Measurements from ENCODE around the gene UBR2. TPM values are rescaled to one million over a fixed set of nuclear protein-coding genes. Genes with fewer than 3 reads are reported as not detected.

UBR2 gene
- total RNA-seq, 4 donors from 2014 or later, result 15.9 to 52.7 (median 49.4) TPM

DNA sequence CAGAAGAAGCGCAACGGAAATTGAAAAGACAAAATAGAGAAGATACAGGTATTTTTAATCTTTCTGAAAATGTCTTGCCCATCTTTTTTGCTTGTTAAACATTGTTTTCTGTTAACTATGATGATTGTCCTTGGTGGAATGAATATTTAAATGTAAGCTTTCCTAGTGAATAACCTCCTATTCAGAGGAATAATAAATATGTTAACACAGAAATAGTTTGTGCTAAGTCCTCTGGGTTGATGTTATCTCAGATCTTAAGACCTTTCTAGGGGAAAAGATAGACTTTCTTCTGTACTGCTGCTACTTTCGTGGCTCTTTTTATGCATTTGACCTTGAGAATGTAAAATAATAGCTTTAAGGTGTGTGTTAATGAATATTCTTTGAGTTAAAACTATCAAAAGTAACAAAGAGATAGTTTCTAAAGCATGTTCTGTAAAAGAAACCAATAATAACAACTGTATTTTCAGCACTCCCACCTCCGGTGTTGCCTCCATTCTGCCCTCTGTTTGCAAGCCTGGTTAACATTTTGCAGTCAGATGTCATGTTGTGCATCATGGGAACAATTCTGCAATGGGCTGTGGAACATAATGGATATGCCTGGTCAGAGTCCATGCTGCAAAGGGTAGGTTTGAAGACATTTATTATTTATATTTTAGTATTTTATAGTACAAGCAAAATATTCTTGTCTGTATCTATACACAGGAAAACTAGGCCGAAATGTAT lies 88.4 kb downstream of the UBR2 start:
- no peak overlapping the region for H3K27ac ChIP-seq
- TF ChIP-seq POLR2AphosphoS5 (IDR thresholded peaks at IDR 0.05) (no peak), POLR2A (IDR thresholded peaks at IDR 0.05) (no peak), EP300 (IDR thresholded peaks at IDR 0.05; ENCODE audit: low read depth) (no peak)
- TF ChIP-seq, protein P1, sequence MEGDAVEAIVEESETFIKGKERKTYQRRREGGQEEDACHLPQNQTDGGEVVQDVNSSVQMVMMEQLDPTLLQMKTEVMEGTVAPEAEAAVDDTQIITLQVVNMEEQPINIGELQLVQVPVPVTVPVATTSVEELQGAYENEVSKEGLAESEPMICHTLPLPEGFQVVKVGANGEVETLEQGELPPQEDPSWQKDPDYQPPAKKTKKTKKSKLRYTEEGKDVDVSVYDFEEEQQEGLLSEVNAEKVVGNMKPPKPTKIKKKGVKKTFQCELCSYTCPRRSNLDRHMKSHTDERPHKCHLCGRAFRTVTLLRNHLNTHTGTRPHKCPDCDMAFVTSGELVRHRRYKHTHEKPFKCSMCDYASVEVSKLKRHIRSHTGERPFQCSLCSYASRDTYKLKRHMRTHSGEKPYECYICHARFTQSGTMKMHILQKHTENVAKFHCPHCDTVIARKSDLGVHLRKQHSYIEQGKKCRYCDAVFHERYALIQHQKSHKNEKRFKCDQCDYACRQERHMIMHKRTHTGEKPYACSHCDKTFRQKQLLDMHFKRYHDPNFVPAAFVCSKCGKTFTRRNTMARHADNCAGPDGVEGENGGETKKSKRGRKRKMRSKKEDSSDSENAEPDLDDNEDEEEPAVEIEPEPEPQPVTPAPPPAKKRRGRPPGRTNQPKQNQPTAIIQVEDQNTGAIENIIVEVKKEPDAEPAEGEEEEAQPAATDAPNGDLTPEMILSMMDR (IDR thresholded peaks at IDR 0.05), result no peak
- WGBS, 2 donors (ENCODE audit: low coverage in 1 of 2), result 84 to 89% methylated on average over 5 of the region's 5 CpGs
- H3K4me3 ChIP-seq, result no peak overlapping the region
- no peak for DNase-seq
- H3K9me3 ChIP-seq, result no peaks in the 10 kb centered on the region
- intact Hi-C loops (cut with DNase I; ENCODE audit: low total_unique reads), result no loop called here
- no peaks in the 10 kb centered on the region for H3K4me1 ChIP-seq
- peaks cover 0 to 82% (median 40%) of the 10 kb centered on the region in 4 donors for H3K36me3 ChIP-seq
- H3K27me3 ChIP-seq, result no peaks in the 10 kb centered on the region
- in situ Hi-C loops (cut with MboI; ENCODE audit: low pct_ligation_motif_present in 1 of 4, low pct_unique_long_range_greater_than_20kb in 1 of 4, low sequenced_read_pairs in 3 of 4), result loop anchor here in 1 of 4 donors (25.0 kb wide), 1 partner anchor 510 kb away; the partner anchor contains the start of gene SRF

DNA sequence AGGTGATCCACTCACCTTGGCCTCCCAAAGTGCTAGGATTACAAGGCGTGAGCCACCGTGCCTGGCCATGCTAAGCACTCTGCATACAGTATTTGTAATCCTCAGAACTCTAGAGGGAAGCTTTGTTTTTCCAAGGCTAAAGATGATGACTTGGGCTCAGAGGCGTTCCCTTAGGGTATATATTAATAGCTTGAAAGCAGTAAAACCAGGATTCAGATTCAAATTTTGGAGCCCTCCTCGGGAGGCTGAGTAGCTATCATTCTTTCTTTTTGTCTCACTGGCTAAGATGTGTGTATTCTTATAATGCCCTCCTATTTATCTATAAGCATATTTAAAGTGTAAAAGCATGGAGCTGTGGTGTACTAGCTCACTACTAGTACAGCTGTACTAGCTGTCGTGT lies 90.0 kb downstream of the UBR2 start:
- no peak for TF ChIP-seq EP300 (IDR thresholded peaks at IDR 0.05; ENCODE audit: low read depth)
- TF ChIP-seq, protein P1 (IDR thresholded peaks at IDR 0.05), result no peak
- TF ChIP-seq POLR2AphosphoS5 (IDR thresholded peaks at IDR 0.05), result no peak
- TF ChIP-seq POLR2A (IDR thresholded peaks at IDR 0.05), result no peak
- Histone ChIP-seq H3K36me3 (peaks cover 0 to 87% (median 38%) of the 10 kb centered on the region in 4 donors), H3K4me3 (no peak overlapping the region), H3K4me1 (no peaks in the 10 kb centered on the region), H3K9me3 (no peaks in the 10 kb centered on the region), H3K27me3 (no peaks in the 10 kb centered on the region), H3K27ac (no peak overlapping the region)
- intact Hi-C loops (cut with DNase I; ENCODE audit: low total_unique reads), result no loop called here
- DNase-seq, result no peak
- in situ Hi-C loops (cut with MboI; ENCODE audit: low pct_ligation_motif_present in 1 of 4, low pct_unique_long_range_greater_than_20kb in 1 of 4, low sequenced_read_pairs in 3 of 4), result loop anchor here in 1 of 4 donors (25.0 kb wide), 1 partner anchor 508 kb away; the partner anchor contains the start of gene SRF
- WGBS, 2 donors (ENCODE audit: low coverage in 1 of 2), result 90 to 95% methylated on average over 4 to 5 of the region's 5 CpGs

- intact Hi-C loops (cut with DNase I; ENCODE audit: low total_unique reads) (loop anchor here (5.0 kb wide), 2 partner anchors 67 to 217 kb away; partner anchors contain the start of gene RPL7L1), in situ Hi-C loops (cut with MboI; ENCODE audit: low pct_ligation_motif_present in 1 of 4, low pct_unique_long_range_greater_than_20kb in 1 of 4, low sequenced_read_pairs in 3 of 4) (loop anchor here (5.0 to 25.0 kb wide), 4 partner anchors 67 to 502 kb away; partner anchors contain the start of genes RPL7L1 (in 4 of the 4) and SRF (in 1 of the 4))
- no peak for TF ChIP-seq EP300 (IDR thresholded peaks at IDR 0.05; ENCODE audit: low read depth)
- TF ChIP-seq POLR2AphosphoS5 (IDR thresholded peaks at IDR 0.05), result no peak
- no peak for TF ChIP-seq POLR2A (IDR thresholded peaks at IDR 0.05)
- TF ChIP-seq, protein P1 (IDR thresholded peaks at IDR 0.05), result no peak
- Histone ChIP-seq H3K36me3 (peaks cover 0 to 76% (median 26%) of the 10 kb centered on the region in 4 donors), H3K27ac (no peak overlapping the region), H3K4me1 (no peaks in the 10 kb centered on the region), H3K27me3 (no peaks in the 10 kb centered on the region), H3K9me3 (no peaks in the 10 kb centered on the region), H3K4me3 (no peak overlapping the region)
- WGBS, 2 donors (ENCODE audit: low coverage in 1 of 2), result 70% methylated on average over 1 of the region's 1 CpG; no CpG with 5 or more reads in 1 of the 2 donors
- no peak for DNase-seq
These were observed 96.0 kb downstream of the UBR2 start for GRCh38 chr6:42659806-42660205.

- Histone ChIP-seq H3K9me3 (no peaks in the 10 kb centered on the region), H3K27me3 (no peaks in the 10 kb centered on the region), H3K36me3 (peaks cover 0 to 72% (median 29%) of the 10 kb centered on the region in 4 donors), H3K4me1 (no peaks in the 10 kb centered on the region), H3K27ac (no peak overlapping the region), H3K4me3 (no peak overlapping the region)
- in situ Hi-C loops (cut with MboI; ENCODE audit: low pct_ligation_motif_present in 1 of 4, low pct_unique_long_range_greater_than_20kb in 1 of 4, low sequenced_read_pairs in 3 of 4) (loop anchor here (5.0 to 25.0 kb wide), 4 partner anchors 66 to 501 kb away; partner anchors contain the start of genes RPL7L1 (in 3 of the 4) and SRF (in 1 of the 4)), intact Hi-C loops (cut with DNase I; ENCODE audit: low total_unique reads) (loop anchor here (5.0 kb wide), 2 partner anchors 66 to 216 kb away; partner anchors contain the start of gene RPL7L1)
- TF ChIP-seq, protein P1 (IDR thresholded peaks at IDR 0.05), result peak; percentile 86 to 95 (median 87)
- TF ChIP-seq POLR2A (IDR thresholded peaks at IDR 0.05), result no peak
- peak; percentile 82 for DNase-seq
- WGBS, 2 donors (ENCODE audit: low coverage in 1 of 2), result 0 to 3% methylated on average over 5 of the region's 5 CpGs
These were observed 97.8 kb downstream of the UBR2 start for GRCh38 chr6:42661540-42662153.
